ENCODE results near the gene GLG1.

The GLG1 gene

DNA sequence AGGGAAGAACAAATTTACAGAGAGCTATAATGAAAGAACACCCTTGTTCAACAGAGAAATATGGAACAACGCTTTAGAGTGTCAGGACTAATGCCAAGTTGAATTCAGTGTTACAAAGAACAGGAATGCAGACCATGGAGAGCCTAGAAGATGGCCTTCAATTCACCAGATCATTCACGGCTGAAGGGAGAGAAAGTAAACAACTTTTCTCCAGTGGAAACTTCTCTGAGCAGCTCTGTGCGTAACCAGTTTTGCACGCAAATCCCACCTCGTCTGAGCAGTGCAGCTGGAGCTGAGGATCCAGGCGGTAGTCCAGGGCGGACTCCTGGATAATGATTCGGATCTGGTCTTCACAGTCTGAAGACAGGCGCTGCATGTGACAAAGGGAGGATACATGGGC lies 145.1 kb downstream of the GLG1 start:
- no peaks in the 10 kb centered on the region for H3K27me3 ChIP-seq (ENCODE audit: insufficient read depth, poor library complexity, severe bottlenecking)
- H3K4me3 ChIP-seq (replicated peaks; ENCODE audit: insufficient read depth, low read length): no peak overlapping the region
- no peak overlapping the region for H3K27ac ChIP-seq (replicated peaks)
- no peak for DNase-seq (ENCODE audit: low read depth in 1 of 2, low spot score in 1 of 2)
- TF ChIP-seq GABPA (IDR thresholded peaks at IDR 0.05; ENCODE audit: low read depth) (no peak), POLR2AphosphoS5 (IDR thresholded peaks at IDR 0.05; ENCODE audit: low read depth) (no peak), SPI1 (IDR thresholded peaks at IDR 0.05; ENCODE audit: borderline replicate concordance, low read depth) (no peak)
- TF ChIP-seq, protein P1, sequence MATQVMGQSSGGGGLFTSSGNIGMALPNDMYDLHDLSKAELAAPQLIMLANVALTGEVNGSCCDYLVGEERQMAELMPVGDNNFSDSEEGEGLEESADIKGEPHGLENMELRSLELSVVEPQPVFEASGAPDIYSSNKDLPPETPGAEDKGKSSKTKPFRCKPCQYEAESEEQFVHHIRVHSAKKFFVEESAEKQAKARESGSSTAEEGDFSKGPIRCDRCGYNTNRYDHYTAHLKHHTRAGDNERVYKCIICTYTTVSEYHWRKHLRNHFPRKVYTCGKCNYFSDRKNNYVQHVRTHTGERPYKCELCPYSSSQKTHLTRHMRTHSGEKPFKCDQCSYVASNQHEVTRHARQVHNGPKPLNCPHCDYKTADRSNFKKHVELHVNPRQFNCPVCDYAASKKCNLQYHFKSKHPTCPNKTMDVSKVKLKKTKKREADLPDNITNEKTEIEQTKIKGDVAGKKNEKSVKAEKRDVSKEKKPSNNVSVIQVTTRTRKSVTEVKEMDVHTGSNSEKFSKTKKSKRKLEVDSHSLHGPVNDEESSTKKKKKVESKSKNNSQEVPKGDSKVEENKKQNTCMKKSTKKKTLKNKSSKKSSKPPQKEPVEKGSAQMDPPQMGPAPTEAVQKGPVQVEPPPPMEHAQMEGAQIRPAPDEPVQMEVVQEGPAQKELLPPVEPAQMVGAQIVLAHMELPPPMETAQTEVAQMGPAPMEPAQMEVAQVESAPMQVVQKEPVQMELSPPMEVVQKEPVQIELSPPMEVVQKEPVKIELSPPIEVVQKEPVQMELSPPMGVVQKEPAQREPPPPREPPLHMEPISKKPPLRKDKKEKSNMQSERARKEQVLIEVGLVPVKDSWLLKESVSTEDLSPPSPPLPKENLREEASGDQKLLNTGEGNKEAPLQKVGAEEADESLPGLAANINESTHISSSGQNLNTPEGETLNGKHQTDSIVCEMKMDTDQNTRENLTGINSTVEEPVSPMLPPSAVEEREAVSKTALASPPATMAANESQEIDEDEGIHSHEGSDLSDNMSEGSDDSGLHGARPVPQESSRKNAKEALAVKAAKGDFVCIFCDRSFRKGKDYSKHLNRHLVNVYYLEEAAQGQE (IDR thresholded peaks at IDR 0.05; ENCODE audit: insufficient replicate concordance, low read depth): no peak
- TF ChIP-seq, protein P2, sequence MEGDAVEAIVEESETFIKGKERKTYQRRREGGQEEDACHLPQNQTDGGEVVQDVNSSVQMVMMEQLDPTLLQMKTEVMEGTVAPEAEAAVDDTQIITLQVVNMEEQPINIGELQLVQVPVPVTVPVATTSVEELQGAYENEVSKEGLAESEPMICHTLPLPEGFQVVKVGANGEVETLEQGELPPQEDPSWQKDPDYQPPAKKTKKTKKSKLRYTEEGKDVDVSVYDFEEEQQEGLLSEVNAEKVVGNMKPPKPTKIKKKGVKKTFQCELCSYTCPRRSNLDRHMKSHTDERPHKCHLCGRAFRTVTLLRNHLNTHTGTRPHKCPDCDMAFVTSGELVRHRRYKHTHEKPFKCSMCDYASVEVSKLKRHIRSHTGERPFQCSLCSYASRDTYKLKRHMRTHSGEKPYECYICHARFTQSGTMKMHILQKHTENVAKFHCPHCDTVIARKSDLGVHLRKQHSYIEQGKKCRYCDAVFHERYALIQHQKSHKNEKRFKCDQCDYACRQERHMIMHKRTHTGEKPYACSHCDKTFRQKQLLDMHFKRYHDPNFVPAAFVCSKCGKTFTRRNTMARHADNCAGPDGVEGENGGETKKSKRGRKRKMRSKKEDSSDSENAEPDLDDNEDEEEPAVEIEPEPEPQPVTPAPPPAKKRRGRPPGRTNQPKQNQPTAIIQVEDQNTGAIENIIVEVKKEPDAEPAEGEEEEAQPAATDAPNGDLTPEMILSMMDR (IDR thresholded peaks at IDR 0.05; ENCODE audit: insufficient read depth, low read length): no peak

DNA sequence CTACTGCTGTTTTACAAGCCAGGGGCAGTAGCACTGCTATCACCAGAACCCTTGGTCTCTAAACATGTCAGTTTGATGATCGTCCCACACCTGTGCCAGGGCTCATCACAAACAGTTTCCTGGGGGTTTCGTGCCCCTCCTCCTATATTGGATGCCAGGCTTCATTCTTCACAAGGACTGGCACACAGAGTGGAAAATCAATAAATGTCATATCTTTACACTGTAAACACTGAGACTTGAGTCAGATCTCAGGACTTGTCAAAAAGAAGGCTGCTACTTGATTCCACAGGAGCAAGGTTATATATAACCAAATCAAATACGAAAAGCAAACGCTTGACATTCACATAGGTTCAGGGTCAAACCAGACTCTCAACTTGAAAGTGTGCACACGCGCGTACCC lies 146.4 kb downstream of the GLG1 start:
- no peak overlapping the region for H3K27ac ChIP-seq (replicated peaks)
- DNase-seq (ENCODE audit: low read depth in 1 of 2, low spot score in 1 of 2): no peak
- H3K27me3 ChIP-seq (ENCODE audit: insufficient read depth, poor library complexity, severe bottlenecking): no peaks in the 10 kb centered on the region
- TF ChIP-seq POLR2AphosphoS5 (IDR thresholded peaks at IDR 0.05; ENCODE audit: low read depth): no peak
- no peak for TF ChIP-seq GABPA (IDR thresholded peaks at IDR 0.05; ENCODE audit: low read depth)
- TF ChIP-seq, protein P1 (IDR thresholded peaks at IDR 0.05; ENCODE audit: insufficient replicate concordance, low read depth): no peak
- no peak for TF ChIP-seq SPI1 (IDR thresholded peaks at IDR 0.05; ENCODE audit: borderline replicate concordance, low read depth)
- TF ChIP-seq, protein P2 (IDR thresholded peaks at IDR 0.05; ENCODE audit: insufficient read depth, low read length): no peak
- no peak overlapping the region for H3K4me3 ChIP-seq (replicated peaks; ENCODE audit: insufficient read depth, low read length)

DNA sequence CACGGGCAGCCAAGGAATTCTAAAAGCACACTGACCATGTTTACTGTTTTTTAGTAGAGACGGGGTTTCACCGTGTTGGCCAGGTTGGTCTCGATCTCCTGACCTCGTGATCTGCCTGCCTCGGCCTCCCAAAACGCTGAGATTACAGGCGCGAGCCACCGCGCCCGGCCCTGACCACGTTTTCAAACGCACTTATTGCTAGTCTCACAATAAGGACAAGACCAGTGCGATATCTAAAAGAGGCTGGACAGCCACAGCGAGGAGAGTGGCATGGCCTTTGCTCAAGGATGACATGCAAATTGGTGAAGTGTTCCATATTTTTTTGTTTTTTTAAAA lies 150.7 kb downstream of the GLG1 start:
- Histone ChIP-seq H3K4me3 (replicated peaks; ENCODE audit: insufficient read depth, low read length) (no peak overlapping the region), H3K27me3 (ENCODE audit: insufficient read depth, poor library complexity, severe bottlenecking) (no peaks in the 10 kb centered on the region), H3K27ac (replicated peaks) (no peak overlapping the region)
- no peak for TF ChIP-seq GABPA (IDR thresholded peaks at IDR 0.05; ENCODE audit: low read depth)
- TF ChIP-seq, protein P1 (IDR thresholded peaks at IDR 0.05; ENCODE audit: insufficient replicate concordance, low read depth): no peak
- no peak for TF ChIP-seq POLR2AphosphoS5 (IDR thresholded peaks at IDR 0.05; ENCODE audit: low read depth)
- TF ChIP-seq, protein P2 (IDR thresholded peaks at IDR 0.05; ENCODE audit: insufficient read depth, low read length): no peak
- no peak for TF ChIP-seq SPI1 (IDR thresholded peaks at IDR 0.05; ENCODE audit: borderline replicate concordance, low read depth)
- no peak for DNase-seq (ENCODE audit: low read depth in 1 of 2, low spot score in 1 of 2)
